ENCODE data around the gene TMEM229B.

The TMEM229B gene

DNA sequence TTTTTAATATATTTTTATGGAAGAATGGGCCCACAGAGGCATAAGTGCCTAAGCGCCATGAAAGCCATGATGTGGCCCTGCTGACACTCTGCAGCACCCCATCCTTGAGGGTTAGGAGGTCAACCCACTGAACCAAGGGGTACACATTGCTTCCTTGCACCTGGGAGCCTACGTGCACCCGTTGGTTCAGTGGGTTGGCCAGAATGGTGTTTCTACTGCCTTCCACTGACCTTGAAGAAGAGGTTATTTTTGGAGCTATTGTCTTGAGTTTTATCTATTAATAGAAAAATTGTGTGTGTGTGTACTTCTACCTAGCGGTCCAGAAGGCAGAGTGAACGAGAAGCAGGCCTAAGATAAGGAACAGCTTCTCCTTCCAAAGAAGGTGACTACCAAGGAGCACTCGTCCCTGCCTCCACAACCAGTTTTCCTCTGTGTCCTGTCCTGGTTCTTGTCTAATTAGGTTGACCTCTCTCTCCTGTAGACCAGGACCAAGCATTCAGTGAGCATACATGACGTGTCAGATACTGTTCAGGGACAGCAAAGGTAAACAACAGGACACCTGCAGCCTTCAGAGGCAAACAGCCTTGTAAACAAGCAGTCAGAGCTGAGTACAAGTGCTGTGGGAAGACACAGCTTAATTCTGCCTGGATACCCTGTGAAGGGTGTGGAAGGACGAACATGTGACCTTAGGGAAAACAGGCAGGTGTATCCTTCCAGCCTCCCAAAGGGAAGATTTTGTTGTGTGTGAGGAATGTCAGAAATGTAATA is 46.2 kb downstream of the TMEM229B start:
- TF ChIP-seq, protein P1, sequence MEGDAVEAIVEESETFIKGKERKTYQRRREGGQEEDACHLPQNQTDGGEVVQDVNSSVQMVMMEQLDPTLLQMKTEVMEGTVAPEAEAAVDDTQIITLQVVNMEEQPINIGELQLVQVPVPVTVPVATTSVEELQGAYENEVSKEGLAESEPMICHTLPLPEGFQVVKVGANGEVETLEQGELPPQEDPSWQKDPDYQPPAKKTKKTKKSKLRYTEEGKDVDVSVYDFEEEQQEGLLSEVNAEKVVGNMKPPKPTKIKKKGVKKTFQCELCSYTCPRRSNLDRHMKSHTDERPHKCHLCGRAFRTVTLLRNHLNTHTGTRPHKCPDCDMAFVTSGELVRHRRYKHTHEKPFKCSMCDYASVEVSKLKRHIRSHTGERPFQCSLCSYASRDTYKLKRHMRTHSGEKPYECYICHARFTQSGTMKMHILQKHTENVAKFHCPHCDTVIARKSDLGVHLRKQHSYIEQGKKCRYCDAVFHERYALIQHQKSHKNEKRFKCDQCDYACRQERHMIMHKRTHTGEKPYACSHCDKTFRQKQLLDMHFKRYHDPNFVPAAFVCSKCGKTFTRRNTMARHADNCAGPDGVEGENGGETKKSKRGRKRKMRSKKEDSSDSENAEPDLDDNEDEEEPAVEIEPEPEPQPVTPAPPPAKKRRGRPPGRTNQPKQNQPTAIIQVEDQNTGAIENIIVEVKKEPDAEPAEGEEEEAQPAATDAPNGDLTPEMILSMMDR (conservative IDR thresholded peaks at IDR 0.05; ENCODE audit: low read length): no peak
- no peak for TF ChIP-seq EZH2phosphoT487 (IDR thresholded peaks at IDR 0.05; ENCODE audit: borderline replicate concordance)
- no peaks in the 10 kb centered on the region for H3K79me2 ChIP-seq (ENCODE audit: insufficient read depth, low read length)
- H3K36me3 ChIP-seq (ENCODE audit: insufficient read depth, low read length): no peaks in the 10 kb centered on the region
- H2AFZ ChIP-seq (ENCODE audit: low read length): no peak overlapping the region
- H3K27me3 ChIP-seq (ENCODE audit: insufficient read depth, low read length, poor library complexity, severe bottlenecking): no peaks in the 10 kb centered on the region
- no peaks in the 10 kb centered on the region for H3K9me3 ChIP-seq (ENCODE audit: insufficient read depth, low read depth, low read length)
- H3F3A ChIP-seq (ENCODE audit: low read depth): no peaks in the 10 kb centered on the region
- no peaks in the 10 kb centered on the region for H3K9me2 ChIP-seq (replicated peaks; ENCODE audit: low read depth, low read length)
- no peaks in the 10 kb centered on the region for H3K4me1 ChIP-seq (ENCODE audit: insufficient read depth, low read length, poor library complexity, severe bottlenecking)
- H3K9ac ChIP-seq (ENCODE audit: low read depth, low read length, poor library complexity, severe bottlenecking): no peak overlapping the region
- no peak overlapping the region for H3K4me3 ChIP-seq (ENCODE audit: low read length, poor library complexity, severe bottlenecking)
- no peaks in the 10 kb centered on the region for H4K20me1 ChIP-seq (ENCODE audit: insufficient read depth, low read length, poor library complexity, severe bottlenecking)
- H3K4me2 ChIP-seq (ENCODE audit: low read depth, low read length, poor library complexity, severe bottlenecking): no peak overlapping the region

DNA sequence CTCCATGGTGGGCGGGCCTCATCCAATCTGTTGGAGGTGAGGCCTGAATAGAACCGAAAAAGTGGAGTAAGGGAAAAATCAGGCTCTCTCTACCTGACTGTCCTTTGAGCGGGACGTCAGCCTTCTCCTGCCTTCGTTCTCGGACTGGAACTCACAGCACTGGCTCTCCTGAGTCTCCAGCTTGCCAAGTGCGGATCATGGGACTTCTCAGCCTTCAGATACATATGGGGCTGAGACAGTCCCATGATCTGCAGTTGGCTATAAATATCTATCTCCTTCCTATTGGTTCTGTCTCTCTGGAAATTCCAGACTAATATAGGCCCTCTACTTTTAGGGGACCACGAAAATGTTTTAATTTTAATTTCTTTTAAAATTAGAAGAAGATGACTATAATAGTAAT is 46.8 kb downstream of the TMEM229B start:
- Histone ChIP-seq H3F3A (ENCODE audit: low read depth) (no peaks in the 10 kb centered on the region), H2AFZ (ENCODE audit: low read length) (no peak overlapping the region), H3K27me3 (ENCODE audit: insufficient read depth, low read length, poor library complexity, severe bottlenecking) (no peaks in the 10 kb centered on the region), H3K4me1 (ENCODE audit: insufficient read depth, low read length, poor library complexity, severe bottlenecking) (no peaks in the 10 kb centered on the region), H4K20me1 (ENCODE audit: insufficient read depth, low read length, poor library complexity, severe bottlenecking) (no peaks in the 10 kb centered on the region), H3K9me2 (replicated peaks; ENCODE audit: low read depth, low read length) (no peaks in the 10 kb centered on the region), H3K4me3 (ENCODE audit: low read length, poor library complexity, severe bottlenecking) (no peak overlapping the region), H3K36me3 (ENCODE audit: insufficient read depth, low read length) (no peaks in the 10 kb centered on the region), H3K9ac (ENCODE audit: low read depth, low read length, poor library complexity, severe bottlenecking) (no peak overlapping the region), H3K9me3 (ENCODE audit: insufficient read depth, low read depth, low read length) (no peaks in the 10 kb centered on the region), H3K4me2 (ENCODE audit: low read depth, low read length, poor library complexity, severe bottlenecking) (no peak overlapping the region), H3K79me2 (ENCODE audit: insufficient read depth, low read length) (no peaks in the 10 kb centered on the region)
- TF ChIP-seq, protein P1 (conservative IDR thresholded peaks at IDR 0.05; ENCODE audit: low read length): no peak
- TF ChIP-seq EZH2phosphoT487 (IDR thresholded peaks at IDR 0.05; ENCODE audit: borderline replicate concordance): no peak

DNA sequence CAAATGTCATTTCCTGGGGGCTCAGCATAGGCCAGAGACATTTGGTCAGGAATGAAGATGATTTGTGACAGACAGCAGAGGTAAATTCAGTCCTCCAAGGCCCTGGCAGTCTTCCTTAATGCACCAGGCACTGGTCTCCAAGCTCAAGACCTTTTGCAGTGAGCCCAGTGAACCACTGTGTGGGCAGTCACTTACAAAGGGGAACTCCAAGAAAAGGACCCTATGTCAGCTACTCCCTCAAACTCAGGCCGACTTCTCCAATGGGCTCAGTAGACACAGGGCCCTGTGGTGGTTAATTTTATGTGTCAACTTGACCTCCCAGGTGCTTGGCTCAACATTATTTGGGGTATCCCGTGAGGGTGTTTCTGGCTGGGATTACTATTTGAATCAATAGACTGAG is 47.3 kb downstream of the TMEM229B start:
- no peaks in the 10 kb centered on the region for H3K9me2 ChIP-seq (replicated peaks; ENCODE audit: low read depth, low read length)
- no peaks in the 10 kb centered on the region for H3K36me3 ChIP-seq (ENCODE audit: insufficient read depth, low read length)
- no peaks in the 10 kb centered on the region for H3F3A ChIP-seq (ENCODE audit: low read depth)
- no peaks in the 10 kb centered on the region for H3K9me3 ChIP-seq (ENCODE audit: insufficient read depth, low read depth, low read length)
- H2AFZ ChIP-seq (ENCODE audit: low read length): no peak overlapping the region
- no peak overlapping the region for H3K4me2 ChIP-seq (ENCODE audit: low read depth, low read length, poor library complexity, severe bottlenecking)
- H3K4me3 ChIP-seq (ENCODE audit: low read length, poor library complexity, severe bottlenecking): no peak overlapping the region
- H3K4me1 ChIP-seq (ENCODE audit: insufficient read depth, low read length, poor library complexity, severe bottlenecking): no peaks in the 10 kb centered on the region
- H3K79me2 ChIP-seq (ENCODE audit: insufficient read depth, low read length): no peaks in the 10 kb centered on the region
- H4K20me1 ChIP-seq (ENCODE audit: insufficient read depth, low read length, poor library complexity, severe bottlenecking): no peaks in the 10 kb centered on the region
- no peaks in the 10 kb centered on the region for H3K27me3 ChIP-seq (ENCODE audit: insufficient read depth, low read length, poor library complexity, severe bottlenecking)
- no peak overlapping the region for H3K9ac ChIP-seq (ENCODE audit: low read depth, low read length, poor library complexity, severe bottlenecking)
- TF ChIP-seq, protein P1 (conservative IDR thresholded peaks at IDR 0.05; ENCODE audit: low read length): no peak
- no peak for TF ChIP-seq EZH2phosphoT487 (IDR thresholded peaks at IDR 0.05; ENCODE audit: borderline replicate concordance)

All from Loucy (cell line).